SU-DHL-6 (cell line): ENCODE results near the gene BCAS3.

Experiments
- EZH2phosphoT487 ChIP-seq: fragments of 200-600 bp; sonication (generic), shearing (Covaris generic); conservative IDR thresholded peaks from 2 replicates; pipeline ENCODE4 v1.6.1; 2018; ENCODE audit warnings: mild to moderate bottlenecking, antibody characterized with exemption, low read length, moderate library complexity, mixed read lengths
- TF ChIP-seq, protein P1 (sequence below): fragments of 200-600 bp; sonication (generic); IDR thresholded peaks from one replicate; pipeline ENCODE4 v1.5.1; 2017; ENCODE audit warnings: antibody characterized with exemption, mild to moderate bottlenecking, low read length, moderate library complexity; ENCODE audit not compliant: insufficient read depth, poor library complexity, severe bottlenecking

DNA sequence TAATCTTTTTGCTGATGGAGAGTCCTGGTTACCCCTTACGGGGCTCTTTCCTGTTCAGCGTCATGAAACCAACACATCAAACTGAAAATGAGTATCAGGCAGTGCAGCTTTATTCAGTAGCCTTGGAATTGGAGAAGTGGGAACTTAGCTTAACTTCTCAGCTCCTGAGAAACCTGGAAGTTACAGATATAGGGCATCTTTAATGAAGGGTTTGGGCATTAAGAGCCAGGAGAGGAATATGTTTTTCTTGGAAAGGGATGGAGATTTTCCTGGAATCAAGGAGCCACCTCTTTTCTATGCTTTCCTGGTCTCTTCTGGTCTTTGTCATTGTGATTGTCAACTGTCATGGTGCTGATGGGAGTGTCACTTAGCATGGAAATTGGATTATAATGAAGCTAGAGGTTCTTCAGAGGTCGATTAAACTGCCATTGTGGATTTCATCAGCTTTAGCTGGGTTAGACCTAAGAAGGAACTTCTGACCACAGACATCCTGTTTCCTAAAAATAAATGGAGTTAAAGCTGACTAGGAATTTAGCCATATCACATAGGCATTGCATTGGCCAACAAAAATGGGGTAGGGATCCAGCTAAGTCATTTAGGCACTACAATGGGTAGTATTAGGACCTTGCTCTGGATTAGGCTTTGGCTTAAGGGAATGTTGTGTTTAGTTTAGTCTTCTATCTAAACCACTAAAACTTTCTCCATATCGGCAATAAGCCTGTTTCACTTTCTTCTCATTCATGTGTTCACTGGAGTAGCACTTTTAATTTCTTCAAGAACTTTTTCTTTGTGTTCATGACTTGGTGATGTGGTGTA lies 186.4 kb downstream of the BCAS3 start:
- no peak for TF ChIP-seq EZH2phosphoT487
- TF ChIP-seq, protein P1, sequence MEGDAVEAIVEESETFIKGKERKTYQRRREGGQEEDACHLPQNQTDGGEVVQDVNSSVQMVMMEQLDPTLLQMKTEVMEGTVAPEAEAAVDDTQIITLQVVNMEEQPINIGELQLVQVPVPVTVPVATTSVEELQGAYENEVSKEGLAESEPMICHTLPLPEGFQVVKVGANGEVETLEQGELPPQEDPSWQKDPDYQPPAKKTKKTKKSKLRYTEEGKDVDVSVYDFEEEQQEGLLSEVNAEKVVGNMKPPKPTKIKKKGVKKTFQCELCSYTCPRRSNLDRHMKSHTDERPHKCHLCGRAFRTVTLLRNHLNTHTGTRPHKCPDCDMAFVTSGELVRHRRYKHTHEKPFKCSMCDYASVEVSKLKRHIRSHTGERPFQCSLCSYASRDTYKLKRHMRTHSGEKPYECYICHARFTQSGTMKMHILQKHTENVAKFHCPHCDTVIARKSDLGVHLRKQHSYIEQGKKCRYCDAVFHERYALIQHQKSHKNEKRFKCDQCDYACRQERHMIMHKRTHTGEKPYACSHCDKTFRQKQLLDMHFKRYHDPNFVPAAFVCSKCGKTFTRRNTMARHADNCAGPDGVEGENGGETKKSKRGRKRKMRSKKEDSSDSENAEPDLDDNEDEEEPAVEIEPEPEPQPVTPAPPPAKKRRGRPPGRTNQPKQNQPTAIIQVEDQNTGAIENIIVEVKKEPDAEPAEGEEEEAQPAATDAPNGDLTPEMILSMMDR = no peak
